ENCODE results near the gene MAGEA3. TPM values are rescaled to one million over a fixed set of nuclear protein-coding genes. Genes with fewer than 3 reads are reported as not detected.
"Not testable (repeated sequence)": the region's sequence is repeated elsewhere in the genome, so short reads cannot be mapped to it uniquely, and the experiment has no call there.

Gene MAGEA3
- total and polyA plus RNA-seq, 5 experiments from 2014 or later, result not detected

DNA sequence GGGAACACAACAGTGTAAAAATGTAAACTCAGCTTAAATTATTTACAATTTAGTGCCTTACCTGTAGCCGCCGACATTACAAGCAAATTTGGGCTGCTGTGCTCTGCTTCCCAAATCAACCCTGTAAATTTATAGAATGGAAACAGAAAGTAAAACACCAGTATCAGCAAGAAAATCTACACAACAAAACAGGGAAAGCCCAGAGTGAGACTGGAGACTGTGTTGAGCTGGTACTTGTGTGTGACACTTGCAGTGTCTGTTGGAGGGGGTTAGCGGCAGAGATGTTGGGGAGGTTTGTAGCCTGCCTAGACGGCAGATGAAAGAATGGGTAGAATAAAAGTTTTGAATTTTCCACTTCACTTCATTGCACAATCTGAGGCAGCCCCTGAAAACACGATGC is 14.6 kb downstream of the MAGEA3 start:
- ATAC-seq, H3K27me3 Mint-ChIP-seq, DNase-seq, H3K4me1 Mint-ChIP-seq, H3K27ac Mint-ChIP-seq, H3K9me3 Mint-ChIP-seq, POLR2A ChIA-PET, H3K36me3 Mint-ChIP-seq, H3K4me3 Mint-ChIP-seq: not testable (repeated sequence)

DNA sequence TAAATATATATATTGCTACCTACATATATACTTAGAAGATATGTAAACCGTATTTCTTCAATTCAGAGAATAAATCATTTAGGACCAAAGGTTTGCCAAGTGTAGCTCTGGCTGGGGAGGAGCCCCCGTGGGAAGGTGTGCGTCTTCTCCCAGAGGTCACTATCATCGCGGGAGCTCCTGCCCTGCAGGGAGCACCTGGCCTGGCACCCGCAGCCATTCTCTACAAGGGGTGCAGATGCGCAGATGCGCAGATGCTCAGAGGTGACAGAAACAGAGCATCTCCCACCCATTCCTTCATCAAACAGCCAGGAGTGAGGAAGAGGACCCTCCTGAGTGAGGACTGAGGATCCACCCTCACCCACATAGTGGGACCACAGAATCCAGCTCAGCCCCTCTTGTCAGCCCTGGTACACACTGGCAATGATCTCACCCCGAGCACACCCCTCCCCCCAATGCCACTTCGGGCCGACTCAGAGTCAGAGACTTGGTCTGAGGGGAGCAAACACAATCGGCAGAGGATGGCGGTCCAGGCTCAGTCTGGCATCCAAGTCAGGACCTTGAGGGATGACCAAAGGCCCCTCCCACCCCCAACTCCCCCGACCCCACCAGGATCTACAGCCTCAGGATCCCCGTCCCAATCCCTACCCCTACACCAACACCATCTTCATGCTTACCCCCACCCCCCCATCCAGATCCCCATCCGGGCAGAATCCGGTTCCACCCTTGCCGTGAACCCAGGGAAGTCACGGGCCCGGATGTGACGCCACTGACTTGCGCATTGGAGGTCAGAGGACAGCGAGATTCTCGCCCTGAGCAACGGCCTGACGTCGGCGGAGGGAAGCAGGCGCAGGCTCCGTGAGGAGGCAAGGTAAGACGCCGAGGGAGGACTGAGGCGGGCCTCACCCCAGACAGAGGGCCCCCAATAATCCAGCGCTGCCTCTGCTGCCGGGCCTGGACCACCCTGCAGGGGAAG is 15.5 kb downstream of the MAGEA3 start, which contains the start of gene MAGEA2B:
MAGEA2B (plus strand) TSS at position 814 of the 973 bp plus-strand sequence. CDS start 2,479 bp downstream, outside the sequence.
- H3K27ac Mint-ChIP-seq, H3K36me3 Mint-ChIP-seq, H3K4me3 Mint-ChIP-seq, H3K4me1 Mint-ChIP-seq, ATAC-seq, H3K9me3 Mint-ChIP-seq, DNase-seq, H3K27me3 Mint-ChIP-seq, POLR2A ChIA-PET: not testable (repeated sequence)

DNA sequence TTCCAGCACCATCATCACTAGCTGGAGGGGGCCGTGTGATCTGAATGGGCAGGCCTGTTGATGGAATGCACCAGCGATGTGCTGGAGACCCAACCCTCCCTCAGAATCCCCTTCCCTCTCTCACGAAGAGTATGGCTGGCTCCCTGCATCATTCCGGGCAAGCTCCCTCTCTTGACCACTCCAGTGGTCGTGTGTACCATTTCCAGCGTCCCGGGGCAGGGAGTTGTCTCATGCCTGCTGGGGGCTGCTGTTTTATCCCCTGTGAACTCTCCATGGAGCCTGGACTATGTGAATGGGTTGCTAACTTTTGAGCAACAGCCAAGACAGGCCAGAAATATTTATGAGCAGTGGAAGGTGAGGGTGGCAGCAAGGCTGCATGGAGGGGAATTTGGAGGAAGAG is 26.8 kb downstream of the MAGEA3 start:
- no peaks in the 10 kb centered on the region for H3K9me3 Mint-ChIP-seq
- H3K4me3 Mint-ChIP-seq, result no peak overlapping the region
- no peak overlapping the region for H3K27ac Mint-ChIP-seq
- DNase-seq, result no peak
- no peak for ATAC-seq
- no peaks in the 10 kb centered on the region for H3K4me1 Mint-ChIP-seq
- POLR2A ChIA-PET, result no interaction called here
- H3K27me3 Mint-ChIP-seq, result peaks cover 0 to 9% (median 0%) of the 10 kb centered on the region in 5 donors
- no peaks in the 10 kb centered on the region for H3K36me3 Mint-ChIP-seq

DNA sequence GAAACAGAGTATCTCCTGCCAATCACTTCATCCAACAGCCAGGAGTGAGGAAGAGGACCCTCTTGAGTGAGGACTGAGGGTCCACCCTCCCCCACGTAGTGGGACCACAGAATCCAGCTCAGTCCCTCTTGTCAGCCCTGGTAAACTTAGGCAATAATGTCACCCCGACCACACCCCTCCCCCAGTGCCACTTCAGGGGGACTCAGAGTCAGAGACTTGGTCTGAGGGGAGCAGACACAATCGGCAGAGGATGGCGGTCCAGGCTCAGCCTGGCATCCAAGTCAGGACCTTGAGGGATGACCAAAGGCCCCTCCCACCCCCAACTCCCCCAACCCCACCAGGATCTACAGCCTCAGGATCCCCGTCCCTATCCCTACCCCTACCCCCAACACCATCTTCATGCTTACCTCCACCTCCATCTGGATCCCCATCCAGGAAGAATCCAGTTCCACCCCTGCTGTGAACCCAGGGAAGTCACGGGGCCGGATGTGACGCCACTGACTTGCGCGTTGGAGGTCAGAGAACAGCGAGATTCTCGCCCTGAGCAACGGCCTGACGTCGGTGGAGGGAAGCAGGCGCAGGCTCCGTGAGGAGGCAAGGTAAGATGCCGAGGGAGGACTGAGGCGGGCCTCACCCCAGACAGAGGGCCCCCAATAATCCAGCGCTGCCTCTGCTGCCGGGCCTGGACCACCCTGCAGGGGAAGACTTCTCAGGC is 34.8 kb downstream of the MAGEA3 start, which contains the start of the genes CSAG1 and MAGEA12:
CSAG1 (minus strand) TSS at position 461 of the 715 bp plus-strand sequence. CDS start 1,261 bp downstream, outside the sequence.
MAGEA12 (plus strand) TSS at position 497 of the 715 bp plus-strand sequence. CDS start 2,405 bp downstream, outside the sequence.
- Mint-ChIP-seq H3K27ac (no peak within 1 kb of the TSS), H3K4me1 (no peaks in the 10 kb centered on the region), H3K9me3 (no peaks in the 10 kb centered on the region), H3K4me3 (no peak within 1 kb of the TSS), H3K27me3 (peaks cover 0 to 3% (median 0%) of the 10 kb centered on the region in 5 donors), H3K36me3 (no peaks in the 10 kb centered on the region)
- POLR2A ChIA-PET, result no interaction called here
- ATAC-seq (no peak), DNase-seq (no peak)

DNA sequence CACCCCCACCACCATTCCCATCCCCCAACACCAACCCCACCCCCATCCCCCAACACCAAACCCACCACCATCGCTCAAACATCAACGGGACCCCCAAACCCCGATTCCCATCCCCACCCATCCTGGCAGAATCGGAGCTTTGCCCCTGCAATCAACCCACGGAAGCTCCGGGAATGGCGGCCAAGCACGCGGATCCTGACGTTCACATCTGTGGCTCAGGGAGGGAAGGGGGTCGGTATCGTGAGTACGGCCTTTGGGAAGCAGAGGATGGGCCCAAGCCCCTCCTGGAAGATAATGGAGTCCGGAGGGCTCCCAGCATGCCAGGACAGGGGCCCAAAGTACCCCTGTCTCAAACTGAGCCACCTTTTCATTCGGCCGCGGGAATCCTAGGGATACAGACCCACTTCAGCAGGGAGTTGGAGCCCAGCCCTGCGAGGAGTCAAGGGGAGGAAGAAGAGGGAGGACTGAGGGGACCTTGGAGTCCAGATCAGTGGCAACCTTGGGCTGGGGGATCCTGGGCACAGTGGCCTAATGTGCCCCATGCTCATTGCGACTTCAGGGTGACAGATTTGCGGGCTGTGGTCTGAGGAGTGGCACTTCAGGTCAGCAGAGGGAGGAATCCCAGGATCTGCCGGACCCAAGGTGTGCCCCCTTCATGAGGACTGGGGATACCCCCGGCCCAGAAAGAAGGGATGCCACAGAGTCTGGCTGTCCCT is 35.7 kb downstream of the MAGEA3 start:
- POLR2A ChIA-PET, ATAC-seq, H3K9me3 Mint-ChIP-seq, H3K4me3 Mint-ChIP-seq, H3K27me3 Mint-ChIP-seq, H3K4me1 Mint-ChIP-seq, H3K27ac Mint-ChIP-seq, DNase-seq, H3K36me3 Mint-ChIP-seq: not testable (repeated sequence)

DNA sequence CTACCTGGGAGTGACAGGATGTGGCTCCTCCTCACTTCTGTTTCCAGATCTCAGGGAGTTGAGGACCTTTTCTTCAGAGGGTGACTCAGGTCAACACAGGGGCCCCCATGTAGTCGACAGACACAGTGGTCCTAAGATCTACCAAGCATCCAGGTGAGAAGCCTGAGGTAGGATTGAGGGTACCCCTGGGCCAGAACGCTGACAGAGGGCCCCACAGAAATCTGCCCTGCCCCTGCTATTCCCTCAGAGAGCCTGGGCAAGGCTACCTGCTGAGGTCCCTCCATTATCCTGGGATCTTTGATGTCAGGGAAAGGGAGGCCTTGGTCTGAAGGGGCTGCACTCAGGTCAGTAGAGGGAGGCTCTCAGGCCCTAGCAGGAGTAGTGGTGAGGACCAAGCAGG is 36.5 kb downstream of the MAGEA3 start:
- Mint-ChIP-seq H3K36me3 (no peaks in the 10 kb centered on the region), H3K4me3 (no peak overlapping the region), H3K9me3 (no peaks in the 10 kb centered on the region), H3K27ac (no peak overlapping the region), H3K4me1 (no peaks in the 10 kb centered on the region), H3K27me3 (peaks cover 0 to 3% (median 0%) of the 10 kb centered on the region in 5 donors)
- ATAC-seq (no peak), DNase-seq (no peak)
- POLR2A ChIA-PET, result no interaction called here

DNA sequence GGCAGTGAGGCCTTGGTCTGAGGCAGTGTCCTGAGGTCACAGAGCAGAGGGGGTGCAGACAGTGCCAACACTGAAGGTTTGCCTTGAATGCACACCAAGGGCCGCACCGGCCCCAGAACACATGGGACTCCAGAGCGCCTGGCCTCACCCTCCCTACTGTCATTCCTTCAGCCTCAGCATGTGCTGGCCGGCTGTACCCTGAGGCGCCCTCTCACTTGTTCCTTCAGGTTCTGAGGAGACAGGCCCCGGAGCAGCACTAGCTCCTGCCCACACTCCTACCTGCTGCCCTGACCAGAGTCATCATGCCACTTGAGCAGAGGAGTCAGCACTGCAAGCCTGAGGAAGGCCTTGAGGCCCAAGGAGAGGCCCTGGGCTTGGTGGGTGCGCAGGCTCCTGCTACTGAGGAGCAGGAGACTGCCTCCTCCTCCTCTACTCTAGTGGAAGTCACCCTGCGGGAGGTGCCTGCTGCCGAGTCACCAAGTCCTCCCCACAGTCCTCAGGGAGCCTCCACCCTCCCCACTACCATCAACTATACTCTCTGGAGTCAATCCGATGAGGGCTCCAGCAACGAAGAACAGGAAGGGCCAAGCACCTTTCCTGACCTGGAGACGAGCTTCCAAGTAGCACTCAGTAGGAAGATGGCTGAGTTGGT is 37.4 kb downstream of the MAGEA3 start:
- Mint-ChIP-seq H3K4me3 (no peak overlapping the region), H3K4me1 (no peaks in the 10 kb centered on the region), H3K27me3 (peaks cover 0 to 3% (median 0%) of the 10 kb centered on the region in 5 donors), H3K27ac (no peak overlapping the region), H3K36me3 (no peaks in the 10 kb centered on the region), H3K9me3 (no peaks in the 10 kb centered on the region)
- DNase-seq, result no peak
- no peak for ATAC-seq
- POLR2A ChIA-PET, result no interaction called here

DNA sequence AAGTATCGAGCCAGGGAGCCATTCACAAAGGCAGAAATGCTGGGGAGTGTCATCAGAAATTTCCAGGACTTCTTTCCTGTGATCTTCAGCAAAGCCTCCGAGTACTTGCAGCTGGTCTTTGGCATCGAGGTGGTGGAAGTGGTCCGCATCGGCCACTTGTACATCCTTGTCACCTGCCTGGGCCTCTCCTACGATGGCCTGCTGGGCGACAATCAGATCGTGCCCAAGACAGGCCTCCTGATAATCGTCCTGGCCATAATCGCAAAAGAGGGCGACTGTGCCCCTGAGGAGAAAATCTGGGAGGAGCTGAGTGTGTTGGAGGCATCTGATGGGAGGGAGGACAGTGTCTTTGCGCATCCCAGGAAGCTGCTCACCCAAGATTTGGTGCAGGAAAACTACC is 37.9 kb downstream of the MAGEA3 start:
- H3K4me3 Mint-ChIP-seq, DNase-seq, ATAC-seq, H3K36me3 Mint-ChIP-seq, H3K4me1 Mint-ChIP-seq, H3K27me3 Mint-ChIP-seq, H3K27ac Mint-ChIP-seq, POLR2A ChIA-PET, H3K9me3 Mint-ChIP-seq: not testable (repeated sequence)

DNA sequence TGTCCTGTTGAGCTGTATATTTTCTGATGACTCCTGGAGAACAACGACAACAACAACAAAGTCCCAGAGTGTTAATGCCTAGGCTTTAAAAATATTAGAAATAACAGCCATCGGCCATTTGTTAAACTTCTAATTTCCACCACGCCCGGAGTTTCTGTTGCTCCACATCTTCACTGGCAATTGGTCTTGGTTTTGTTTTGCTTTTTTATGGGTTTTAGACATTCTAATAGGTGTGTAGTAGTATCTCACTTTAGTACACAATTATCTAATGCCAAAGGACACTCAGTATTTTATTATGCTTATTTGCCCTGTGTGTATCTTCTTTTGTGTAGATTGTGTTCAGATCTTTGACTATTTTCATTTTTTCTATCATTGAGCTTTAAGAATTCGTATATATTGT is 40.0 kb downstream of the MAGEA3 start:
- Mint-ChIP-seq H3K4me1 (no peaks in the 10 kb centered on the region), H3K36me3 (no peaks in the 10 kb centered on the region), H3K27ac (no peak overlapping the region), H3K27me3 (peaks cover 0 to 6% (median 0%) of the 10 kb centered on the region in 5 donors), H3K4me3 (no peak overlapping the region), H3K9me3 (no peaks in the 10 kb centered on the region)
- POLR2A ChIA-PET, result no interaction called here
- DNase-seq (no peak), ATAC-seq (no peak)

Other genes with a start within 250 kb of the MAGEA3 start
- not detected for gene GABRA3, start 247.5 kb upstream of the MAGEA3 start, total RNA-seq
- not detected for gene GABRA3, start 247.5 kb upstream of the MAGEA3 start, polyA plus RNA-seq
- gene GABRQ, start 60.9 kb upstream of the MAGEA3 start, total RNA-seq, result not detected
- not detected for gene GABRQ, start 60.9 kb upstream of the MAGEA3 start, polyA plus RNA-seq
- gene CSAG2, start 10.5 kb downstream of the MAGEA3 start, total RNA-seq, result not detected
- gene CSAG2, start 10.5 kb downstream of the MAGEA3 start, polyA plus RNA-seq, result not detected
- gene MAGEA2B, start 15.8 kb downstream of the MAGEA3 start, total RNA-seq, result not detected
- not detected for gene MAGEA2B, start 15.8 kb downstream of the MAGEA3 start, polyA plus RNA-seq
- gene CSAG1, start 34.9 kb downstream of the MAGEA3 start, total RNA-seq, result not detected
- gene CSAG1, start 34.9 kb downstream of the MAGEA3 start, polyA plus RNA-seq, result not detected
- gene MAGEA12, start 35.0 kb downstream of the MAGEA3 start, total RNA-seq, result not detected
- gene MAGEA12, start 35.0 kb downstream of the MAGEA3 start, polyA plus RNA-seq, result not detected
- gene MAGEA2, start 55.0 kb downstream of the MAGEA3 start, total RNA-seq, result not detected
- gene MAGEA2, start 55.0 kb downstream of the MAGEA3 start, polyA plus RNA-seq, result not detected
- gene CSAG3, start 60.4 kb downstream of the MAGEA3 start, total RNA-seq, result not detected
- gene CSAG3, start 60.4 kb downstream of the MAGEA3 start, polyA plus RNA-seq, result not detected
- not detected for gene MAGEA6, start 70.9 kb downstream of the MAGEA3 start, total RNA-seq
- not detected for gene MAGEA6, start 70.9 kb downstream of the MAGEA3 start, polyA plus RNA-seq
- 1 to 10 TPM; 6.3 to 7.3 TPM for gene CETN2, start 132.0 kb downstream of the MAGEA3 start, total RNA-seq
- 10 to 100 TPM; 23.3 to 30.8 (median 27.7) TPM for gene CETN2, start 132.0 kb downstream of the MAGEA3 start, polyA plus RNA-seq
- 1 to 10 TPM; 6.8 to 7.6 TPM for gene NSDHL, start 132.3 kb downstream of the MAGEA3 start, total RNA-seq
- gene NSDHL, start 132.3 kb downstream of the MAGEA3 start, polyA plus RNA-seq, result 10 to 100 TPM; 10.5 to 13.0 (median 12.7) TPM
- gene ZNF185, start 199.3 kb downstream of the MAGEA3 start, total RNA-seq, result 1 to 10 TPM; 2.6 to 2.7 TPM
- gene ZNF185, start 199.3 kb downstream of the MAGEA3 start, polyA plus RNA-seq, result 1 to 10 TPM; 1.8 to 2.8 (median 2.6) TPM